ENCODE measurements around the gene HP1BP3. TPM values are rescaled to one million over a fixed set of nuclear protein-coding genes. Genes with fewer than 3 reads are reported as not detected.
"Not testable (repeated sequence)": the region's sequence is repeated elsewhere in the genome, so short reads cannot be mapped to it uniquely, and the experiment has no call there.

HP1BP3 gene
- total RNA-seq, 1 experiment from 2014 or later, result 251 TPM

GRCh38 chr1:20719261-20719660 lies 67.8 kb downstream of the HP1BP3 start:
- Histone ChIP-seq H3K9me3 (ENCODE audit: insufficient read depth, low read depth) (no peaks in the 10 kb centered on the region), H3K9me2 (ENCODE audit: insufficient read depth) (no peaks in the 10 kb centered on the region), H2AFZ (no peak overlapping the region), H3K4me2 (no peak overlapping the region), H3F3A (ENCODE audit: insufficient read depth, low read depth) (no peaks in the 10 kb centered on the region), H3K4me1 (replicated peaks; ENCODE audit: insufficient read depth) (no peaks in the 10 kb centered on the region), H3K4me3 (no peak overlapping the region), H3K27ac (no peak overlapping the region), H4K20me1 (ENCODE audit: insufficient read depth) (no peaks in the 10 kb centered on the region), H3K36me3 (ENCODE audit: low read depth) (no peaks in the 10 kb centered on the region), H3K27me3 (ENCODE audit: insufficient read depth, low read depth) (no peaks in the 10 kb centered on the region), H3K79me2 (ENCODE audit: low read depth) (no peaks in the 10 kb centered on the region)
- BruUV-seq (replicated peaks), result no TSS peak
- no peak for DNase-seq
- intact Hi-C loops (cut with micrococcal nuclease; ENCODE audit: unreplicated experiment), result no loop called here
- ChIA-PET CTCF (no interaction called here), POLR2A (ENCODE audit: unreplicated experiment) (no interaction called here)
- TF ChIP-seq CTCF (conservative IDR thresholded peaks at IDR 0.05) (no peak), EZH2 (IDR thresholded peaks at IDR 0.05; ENCODE audit: low read depth) (no peak)

GRCh38 chr1:20718343-20718882 lies 68.7 kb downstream of the HP1BP3 start:
- not testable (repeated sequence) for BruUV-seq (replicated peaks)

GRCh38 chr1:20717452-20718342 lies 69.4 kb downstream of the HP1BP3 start, which contains the start of gene KIF17:
TSS of gene KIF17 (minus strand) at chr1:20718007. CDS start at chr1:20717706, 301 bp downstream.
- H3K4me1 ChIP-seq (replicated peaks; ENCODE audit: insufficient read depth), result no peaks in the 10 kb centered on the region
- BruUV-seq (replicated peaks), result no TSS peak
- H3K79me2 ChIP-seq (ENCODE audit: low read depth), result no peaks in the 10 kb centered on the region
- no peaks in the 10 kb centered on the region for H4K20me1 ChIP-seq (ENCODE audit: insufficient read depth)
- H2AFZ ChIP-seq, result no peak within 1 kb of the TSS
- no peaks in the 10 kb centered on the region for H3K9me3 ChIP-seq (ENCODE audit: insufficient read depth, low read depth)
- H3K4me2 ChIP-seq, result peak within 1 kb of the TSS; percentile 54
- TF ChIP-seq EZH2 (IDR thresholded peaks at IDR 0.05; ENCODE audit: low read depth) (no peak), CTCF (conservative IDR thresholded peaks at IDR 0.05) (no peak)
- CTCF ChIA-PET, result interaction anchor here (0.6 kb wide), 2 partner anchors 377 to 642 kb away, joined by 3 to 4 read pairs; no protein-coding TSS in a partner anchor
- peak within 1 kb of the TSS; percentile 42; the same call in 1 of the 2 replicates for H3K4me3 ChIP-seq
- POLR2A ChIA-PET (ENCODE audit: unreplicated experiment), result interaction anchor here (0.7 kb wide), 1 partner anchor 343 kb away, joined by 9 read pairs; no protein-coding TSS in a partner anchor
- no peaks in the 10 kb centered on the region for H3K9me2 ChIP-seq (ENCODE audit: insufficient read depth)
- H3F3A ChIP-seq (ENCODE audit: insufficient read depth, low read depth), result no peaks in the 10 kb centered on the region
- H3K27me3 ChIP-seq (ENCODE audit: insufficient read depth, low read depth), result no peaks in the 10 kb centered on the region
- peak in 1 of 2 experiments; percentile 76 for DNase-seq
- no peaks in the 10 kb centered on the region for H3K36me3 ChIP-seq (ENCODE audit: low read depth)
- no peak within 1 kb of the TSS for H3K27ac ChIP-seq
- intact Hi-C loops (cut with micrococcal nuclease; ENCODE audit: unreplicated experiment), result no loop called here

More at GRCh38 chr1:20718343-20718882, 68.7 kb downstream of the HP1BP3 start:
- H3F3A ChIP-seq (ENCODE audit: insufficient read depth, low read depth); H4K20me1 ChIP-seq (ENCODE audit: insufficient read depth); DNase-seq; H2AFZ ChIP-seq; H3K9me2 ChIP-seq (ENCODE audit: insufficient read depth); H3K27ac ChIP-seq; intact Hi-C loops (cut with micrococcal nuclease; ENCODE audit: unreplicated experiment); H3K4me1 ChIP-seq (replicated peaks; ENCODE audit: insufficient read depth); H3K9me3 ChIP-seq (ENCODE audit: insufficient read depth, low read depth); H3K27me3 ChIP-seq (ENCODE audit: insufficient read depth, low read depth); H3K79me2 ChIP-seq (ENCODE audit: low read depth); H3K36me3 ChIP-seq (ENCODE audit: low read depth): not testable (repeated sequence)
- CTCF ChIA-PET, result interaction anchor here (0.6 kb wide), 1 partner anchor 377 kb away, joined by 4 read pairs; no protein-coding TSS in a partner anchor
- Histone ChIP-seq H3K4me2 (peak overlapping the region; percentile 54), H3K4me3 (peak overlapping the region; percentile 42; the same call in 1 of the 2 replicates)
- POLR2A ChIA-PET (ENCODE audit: unreplicated experiment), result interaction anchor here (0.7 kb wide), 1 partner anchor 344 kb away, joined by 9 read pairs; no protein-coding TSS in a partner anchor

All from PC-9 (cell line).